OCI-LY1 (cell line): Measurements from ENCODE around the gene AFDN.

Experiments
- EZH2 ChIP-seq: fragments of 200-600 bp; sonication (generic), shearing (Covaris generic); IDR thresholded peaks from 2 replicates; pipeline ENCODE4 v1.8.0; 2017; ENCODE audit warnings: borderline replicate concordance, mixed run types, mild to moderate bottlenecking, antibody characterized with exemption, low read length, moderate library complexity, mixed read lengths
- TF ChIP-seq, protein P1 (sequence below): fragments of 200-600 bp; sonication (generic), shearing (Covaris generic); IDR thresholded peaks from 2 replicates; pipeline ENCODE4 v1.5.1; 2017; ENCODE audit warnings: mild to moderate bottlenecking, antibody characterized with exemption, low read length, moderate library complexity, mixed read lengths

DNA sequence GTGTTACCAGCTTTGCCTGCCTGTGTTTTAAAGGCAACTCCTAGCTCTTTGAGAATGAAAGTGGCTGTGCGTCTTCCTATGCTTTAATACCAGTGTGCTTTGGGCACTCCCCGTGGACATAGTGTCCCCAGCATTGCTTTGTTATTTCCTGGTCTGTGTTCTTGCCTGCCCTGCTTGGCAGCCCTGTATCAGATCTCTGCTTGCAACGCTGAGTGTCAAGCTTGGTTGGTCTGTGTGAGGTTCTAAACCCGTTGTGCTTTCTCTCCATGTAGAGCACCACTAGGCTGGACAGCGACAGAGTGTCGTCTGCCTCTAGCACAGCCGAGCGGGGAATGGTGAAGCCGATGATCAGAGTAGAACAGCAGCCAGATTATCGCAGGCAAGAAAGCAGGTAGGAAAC is 80.2 kb downstream of the AFDN start:
- TF ChIP-seq, protein P1, sequence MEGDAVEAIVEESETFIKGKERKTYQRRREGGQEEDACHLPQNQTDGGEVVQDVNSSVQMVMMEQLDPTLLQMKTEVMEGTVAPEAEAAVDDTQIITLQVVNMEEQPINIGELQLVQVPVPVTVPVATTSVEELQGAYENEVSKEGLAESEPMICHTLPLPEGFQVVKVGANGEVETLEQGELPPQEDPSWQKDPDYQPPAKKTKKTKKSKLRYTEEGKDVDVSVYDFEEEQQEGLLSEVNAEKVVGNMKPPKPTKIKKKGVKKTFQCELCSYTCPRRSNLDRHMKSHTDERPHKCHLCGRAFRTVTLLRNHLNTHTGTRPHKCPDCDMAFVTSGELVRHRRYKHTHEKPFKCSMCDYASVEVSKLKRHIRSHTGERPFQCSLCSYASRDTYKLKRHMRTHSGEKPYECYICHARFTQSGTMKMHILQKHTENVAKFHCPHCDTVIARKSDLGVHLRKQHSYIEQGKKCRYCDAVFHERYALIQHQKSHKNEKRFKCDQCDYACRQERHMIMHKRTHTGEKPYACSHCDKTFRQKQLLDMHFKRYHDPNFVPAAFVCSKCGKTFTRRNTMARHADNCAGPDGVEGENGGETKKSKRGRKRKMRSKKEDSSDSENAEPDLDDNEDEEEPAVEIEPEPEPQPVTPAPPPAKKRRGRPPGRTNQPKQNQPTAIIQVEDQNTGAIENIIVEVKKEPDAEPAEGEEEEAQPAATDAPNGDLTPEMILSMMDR = no peak
- no peak for TF ChIP-seq EZH2
